Activated T-cell treated with anti-CD3 and anti-CD28 coated beads, Interleukin-2, amount 50 U/mL, for 4 hours (primary cell): ENCODE measurements around the gene KCNT2. TPM values are rescaled to one million over a fixed set of nuclear protein-coding genes. Genes with fewer than 3 reads are reported as not detected.

Source experiments
- ATAC-seq, 2 donors: fragments of 200-7000 bp; cut with Tn5 transposase; one replicate each; pipeline ENCODE4 v1.10.0; 2021
- DNase-seq: peaks from one replicate; pipeline ENCODE4 v3.0.0-alpha.2; 2020
- H3K27me3 Mint-ChIP-seq: one replicate; pipeline ENCODE4 v1.8.0; 2021; ENCODE audit warnings: low read depth, mixed read lengths
- H3K36me3 Mint-ChIP-seq: one replicate; pipeline ENCODE4 v1.8.0; 2022; ENCODE audit warnings: mixed read lengths; ENCODE audit not compliant: insufficient read depth
- H3K4me1 Mint-ChIP-seq: one replicate; pipeline ENCODE4 v1.8.0; 2021; ENCODE audit warnings: low read depth, mixed read lengths
- H3K4me3 Mint-ChIP-seq: one replicate; pipeline ENCODE4 v1.8.0; 2021; ENCODE audit warnings: mild to moderate bottlenecking, moderate library complexity, mixed read lengths
- H3K9me3 Mint-ChIP-seq: one replicate; pipeline ENCODE4 v1.8.0; 2021; ENCODE audit warnings: mixed read lengths
- total RNA-seq, 3 donors: library from RNA; stranded (reverse); gene quantifications; one replicate each; pipeline ENCODE4 v1.2.1, GENCODE V29; 2021

Gene KCNT2
- total RNA-seq, 3 donors from 2014 or later, result not detected

DNA sequence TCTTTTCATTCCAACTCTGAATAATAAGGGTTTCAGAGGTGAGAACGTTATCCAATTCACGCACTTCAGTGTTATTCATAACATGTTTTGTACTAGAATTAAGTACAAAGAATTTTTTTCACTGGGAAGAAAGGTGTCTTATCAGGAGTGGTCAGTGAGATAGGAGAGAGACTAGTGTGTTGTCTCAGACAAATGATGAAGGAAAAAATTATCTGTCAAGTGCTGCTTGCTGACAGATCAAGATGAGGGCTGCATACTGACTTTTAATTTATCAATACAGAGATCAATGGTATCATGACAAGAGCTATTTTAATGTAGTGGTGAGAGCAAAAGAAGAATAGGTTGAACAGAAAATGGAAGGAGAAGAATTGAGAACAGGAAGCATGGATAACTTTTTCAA, 402.4 kb downstream of the KCNT2 start:
- Mint-ChIP-seq H3K36me3 (no peaks in the 10 kb centered on the region), H3K4me3 (no peak overlapping the region), H3K9me3 (peaks cover 7% of the 10 kb centered on the region), H3K4me1 (no peaks in the 10 kb centered on the region), H3K27me3 (no peaks in the 10 kb centered on the region)
- DNase-seq (no peak), ATAC-seq (no peak)

DNA sequence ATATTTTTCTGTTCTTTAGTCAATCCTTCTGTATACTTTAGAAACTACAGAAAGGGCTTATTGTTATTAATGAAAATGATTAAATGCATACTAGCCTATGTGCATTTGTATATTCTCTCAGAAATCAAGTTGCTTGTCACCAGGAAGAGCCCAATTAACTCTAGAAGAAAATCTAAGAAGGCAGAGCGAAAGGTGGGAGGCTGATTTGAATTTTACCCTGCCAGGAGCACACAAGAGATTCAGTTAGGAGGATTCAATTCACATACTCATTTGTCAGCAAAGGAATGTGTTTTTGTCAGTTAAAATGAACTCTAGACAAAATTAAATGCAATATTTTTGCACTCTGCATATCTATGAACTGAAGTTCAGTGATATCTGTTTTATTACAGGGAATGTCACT, 411.8 kb downstream of the KCNT2 start:
- Mint-ChIP-seq H3K9me3 (peaks cover 3% of the 10 kb centered on the region), H3K4me1 (no peaks in the 10 kb centered on the region), H3K4me3 (no peak overlapping the region), H3K27me3 (peaks cover 1% of the 10 kb centered on the region), H3K36me3 (no peaks in the 10 kb centered on the region)
- no peak for ATAC-seq
- no peak for DNase-seq

DNA sequence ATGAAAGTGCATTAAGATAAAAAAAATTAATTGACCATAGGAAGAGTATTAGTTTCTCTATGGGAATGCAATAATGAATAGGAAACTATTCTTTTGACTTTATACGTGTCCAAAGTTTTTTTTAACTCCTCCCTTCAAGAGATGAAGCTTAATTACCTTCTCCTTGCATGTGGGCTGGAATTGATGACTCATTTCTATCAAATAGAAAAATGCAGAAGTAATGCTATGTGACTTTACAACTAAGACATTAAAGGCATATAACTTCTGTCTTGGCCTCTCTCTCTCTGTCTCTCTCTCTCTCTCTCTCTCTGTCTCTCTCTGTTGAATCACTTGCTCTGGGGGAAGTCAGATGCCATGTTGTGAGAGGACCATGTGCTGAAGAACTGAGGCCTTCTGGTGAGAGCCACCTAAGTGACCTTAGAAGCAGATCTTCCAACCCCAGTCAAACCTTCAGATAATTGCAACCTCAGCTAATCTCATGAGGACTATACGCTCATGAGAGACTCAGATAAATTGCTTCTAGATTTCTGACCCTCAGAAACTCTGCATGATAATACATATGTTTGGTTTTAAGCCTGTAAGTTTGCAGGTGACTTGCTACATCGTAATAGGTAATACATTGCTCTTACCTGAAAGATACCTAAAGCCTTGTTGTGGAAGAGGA, 414.2 kb downstream of the KCNT2 start:
- Mint-ChIP-seq H3K4me3 (no peak overlapping the region), H3K4me1 (no peaks in the 10 kb centered on the region), H3K36me3 (no peaks in the 10 kb centered on the region), H3K9me3 (peaks cover 9% of the 10 kb centered on the region), H3K27me3 (peaks cover 1% of the 10 kb centered on the region)
- DNase-seq (no peak), ATAC-seq (no peak)

DNA sequence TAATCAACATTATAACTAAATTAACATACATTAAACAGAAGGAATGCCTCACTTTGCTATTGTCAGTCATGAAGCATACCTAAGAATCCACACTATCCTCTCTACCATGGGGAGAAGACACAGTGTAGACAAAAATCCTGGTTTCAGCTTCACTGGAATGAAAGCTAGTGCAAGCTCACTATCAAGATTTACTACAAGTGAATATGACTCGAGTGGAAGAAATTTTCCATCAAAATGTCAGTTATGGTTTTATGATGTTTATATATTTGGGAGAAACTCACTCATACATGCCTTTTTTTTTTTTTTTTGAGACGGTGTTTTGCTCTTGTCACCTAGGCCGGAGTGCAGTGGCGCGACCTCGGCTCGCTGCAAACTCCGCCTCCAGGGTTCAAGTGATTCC, 424.3 kb downstream of the KCNT2 start:
- ATAC-seq (no peak), DNase-seq (no peak)
- Mint-ChIP-seq H3K9me3 (no peaks in the 10 kb centered on the region), H3K36me3 (no peaks in the 10 kb centered on the region), H3K4me3 (no peak overlapping the region), H3K4me1 (no peaks in the 10 kb centered on the region), H3K27me3 (no peaks in the 10 kb centered on the region)

DNA sequence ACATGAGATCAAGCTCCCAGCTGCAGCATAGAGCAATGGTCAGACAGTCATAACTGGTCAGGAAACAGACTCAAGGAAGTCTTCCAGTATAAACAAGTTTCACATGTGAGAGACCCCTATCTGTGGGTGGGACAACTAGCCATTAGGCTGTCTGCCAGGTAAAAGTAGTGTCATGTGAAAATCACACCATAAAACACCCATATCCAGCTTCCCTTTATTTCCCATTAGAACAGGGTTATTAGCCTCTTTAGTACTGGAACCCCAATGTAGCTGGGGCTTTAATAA, 426.7 kb downstream of the KCNT2 start:
- H3K4me1 Mint-ChIP-seq, result no peaks in the 10 kb centered on the region
- H3K9me3 Mint-ChIP-seq, result no peaks in the 10 kb centered on the region
- no peak overlapping the region for H3K4me3 Mint-ChIP-seq
- no peak for ATAC-seq
- H3K36me3 Mint-ChIP-seq, result no peaks in the 10 kb centered on the region
- H3K27me3 Mint-ChIP-seq, result no peaks in the 10 kb centered on the region
- no peak for DNase-seq

DNA sequence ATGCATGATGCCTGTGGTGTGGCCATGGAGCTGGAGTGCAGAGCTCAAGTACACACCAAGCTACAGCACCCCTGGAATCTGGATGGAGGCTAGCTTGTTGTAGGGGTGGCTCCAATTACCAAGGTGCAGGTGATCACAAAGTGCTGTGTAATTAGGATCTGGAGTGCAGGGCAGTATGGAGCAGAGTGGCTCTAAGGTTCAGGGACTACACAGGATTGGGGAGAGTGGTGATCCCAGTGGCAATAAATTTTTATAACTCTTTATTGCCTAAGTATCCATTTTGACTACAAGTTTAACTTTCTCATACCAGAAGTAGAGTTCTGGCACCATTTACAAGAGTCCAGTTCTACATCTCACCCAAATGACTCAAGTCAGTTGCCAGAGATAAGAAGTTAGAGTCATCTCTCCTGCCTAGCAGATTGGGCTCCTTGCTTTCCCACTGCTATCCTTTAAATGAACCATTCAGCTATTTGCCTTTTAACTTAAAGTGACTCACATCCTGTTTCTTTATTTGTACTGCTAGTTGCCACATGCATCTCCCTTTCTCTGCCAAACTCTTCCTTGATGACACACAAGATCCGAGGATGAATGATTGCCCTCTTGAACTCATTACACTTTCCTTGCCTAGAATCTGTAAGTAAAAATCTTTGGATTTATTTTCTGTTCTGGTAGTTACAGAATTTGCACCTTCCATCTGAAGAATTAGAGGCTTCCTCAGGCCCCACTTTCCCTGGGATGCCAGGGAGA, 427.2 kb downstream of the KCNT2 start:
- Mint-ChIP-seq H3K9me3 (no peaks in the 10 kb centered on the region), H3K36me3 (no peaks in the 10 kb centered on the region), H3K27me3 (no peaks in the 10 kb centered on the region), H3K4me1 (no peaks in the 10 kb centered on the region), H3K4me3 (no peak overlapping the region)
- ATAC-seq (no peak), DNase-seq (no peak)

DNA sequence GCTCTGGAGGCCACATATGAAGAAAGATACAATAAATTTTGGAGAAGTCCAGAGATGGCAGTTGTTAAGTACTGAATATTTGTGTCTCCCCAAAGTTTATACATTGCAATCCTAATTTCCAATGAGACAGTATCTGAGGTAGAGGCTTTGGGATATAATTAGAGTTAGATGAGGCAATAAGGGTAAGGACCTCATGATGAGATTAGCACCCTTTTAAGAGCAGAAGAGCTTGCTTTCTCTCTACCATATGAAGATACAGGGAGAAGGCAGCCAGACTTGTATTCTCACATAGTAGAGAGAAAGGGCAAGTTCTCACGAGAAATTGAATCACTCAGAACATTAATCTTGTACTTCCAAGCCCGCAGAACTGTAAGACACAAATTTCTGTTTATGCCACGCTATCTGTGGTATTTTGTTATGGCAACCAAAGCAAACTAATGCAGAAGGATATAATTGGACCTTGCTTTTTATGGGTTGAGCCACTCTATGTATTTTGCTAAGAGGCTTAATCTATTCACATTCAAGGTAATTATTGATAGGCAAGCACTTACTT, 430.1 kb downstream of the KCNT2 start:
- DNase-seq (no peak), ATAC-seq (no peak)
- H3K9me3 Mint-ChIP-seq, result no peaks in the 10 kb centered on the region
- H3K4me1 Mint-ChIP-seq, result no peaks in the 10 kb centered on the region
- H3K36me3 Mint-ChIP-seq, result no peaks in the 10 kb centered on the region
- no peaks in the 10 kb centered on the region for H3K27me3 Mint-ChIP-seq
- H3K4me3 Mint-ChIP-seq, result no peak overlapping the region

Other genes with a start within 250 kb of the KCNT2 start
- gene CFH, start 43.6 kb upstream of the KCNT2 start, total RNA-seq, result under 1 TPM; 0.35 to 0.76 (median 0.63) TPM
- under 1 TPM in 1 of 3 donors, not detected in 2; 0.18 TPM for gene CFHR3, start 166.4 kb upstream of the KCNT2 start, total RNA-seq
- gene CFHR1, start 211.3 kb upstream of the KCNT2 start, total RNA-seq, result under 1 TPM in 1 of 3 donors, not detected in 2; 0.26 TPM